ENCODE measurements around the gene OR2T10. TPM values are rescaled to one million over a fixed set of nuclear protein-coding genes. Genes with fewer than 3 reads are reported as not detected.

Gene OR2T10
- total RNA-seq, 1 experiment from 2014 or later: not detected

DNA sequence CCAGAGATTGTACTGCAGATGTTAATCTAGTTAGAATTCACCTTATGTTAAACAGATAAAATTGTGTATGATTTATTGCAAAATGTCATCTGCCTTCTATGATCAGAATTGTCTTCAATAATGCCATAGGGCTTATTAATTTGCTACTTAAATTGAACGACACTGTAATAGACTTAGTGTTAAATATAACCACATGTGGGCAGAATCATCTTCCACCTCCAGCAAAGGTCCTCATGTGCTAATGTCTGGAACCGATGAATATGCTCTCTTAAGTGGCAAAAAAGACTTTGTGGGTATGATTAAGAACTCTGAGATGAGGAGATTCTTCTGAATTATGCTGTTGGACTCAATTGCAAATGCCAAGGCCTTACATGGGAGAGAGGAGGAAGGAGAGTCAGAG is 33.1 kb upstream of the OR2T10 start:
- no peaks in the 10 kb centered on the region for H3K36me3 ChIP-seq (ENCODE audit: control insufficient read depth, insufficient read depth, low read length)
- TF ChIP-seq TCF7L2 (IDR thresholded peaks at IDR 0.05; ENCODE audit: low read depth, low read length) (no peak), SIN3A (IDR thresholded peaks at IDR 0.05; ENCODE audit: borderline replicate concordance, insufficient read depth, low read depth, low read length) (no peak), POLR2AphosphoS5 (IDR thresholded peaks at IDR 0.05; ENCODE audit: low read depth, low read length) (no peak)
- TF ChIP-seq, protein P1, sequence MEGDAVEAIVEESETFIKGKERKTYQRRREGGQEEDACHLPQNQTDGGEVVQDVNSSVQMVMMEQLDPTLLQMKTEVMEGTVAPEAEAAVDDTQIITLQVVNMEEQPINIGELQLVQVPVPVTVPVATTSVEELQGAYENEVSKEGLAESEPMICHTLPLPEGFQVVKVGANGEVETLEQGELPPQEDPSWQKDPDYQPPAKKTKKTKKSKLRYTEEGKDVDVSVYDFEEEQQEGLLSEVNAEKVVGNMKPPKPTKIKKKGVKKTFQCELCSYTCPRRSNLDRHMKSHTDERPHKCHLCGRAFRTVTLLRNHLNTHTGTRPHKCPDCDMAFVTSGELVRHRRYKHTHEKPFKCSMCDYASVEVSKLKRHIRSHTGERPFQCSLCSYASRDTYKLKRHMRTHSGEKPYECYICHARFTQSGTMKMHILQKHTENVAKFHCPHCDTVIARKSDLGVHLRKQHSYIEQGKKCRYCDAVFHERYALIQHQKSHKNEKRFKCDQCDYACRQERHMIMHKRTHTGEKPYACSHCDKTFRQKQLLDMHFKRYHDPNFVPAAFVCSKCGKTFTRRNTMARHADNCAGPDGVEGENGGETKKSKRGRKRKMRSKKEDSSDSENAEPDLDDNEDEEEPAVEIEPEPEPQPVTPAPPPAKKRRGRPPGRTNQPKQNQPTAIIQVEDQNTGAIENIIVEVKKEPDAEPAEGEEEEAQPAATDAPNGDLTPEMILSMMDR (IDR thresholded peaks at IDR 0.05): no peak
- TF ChIP-seq, protein P2, sequence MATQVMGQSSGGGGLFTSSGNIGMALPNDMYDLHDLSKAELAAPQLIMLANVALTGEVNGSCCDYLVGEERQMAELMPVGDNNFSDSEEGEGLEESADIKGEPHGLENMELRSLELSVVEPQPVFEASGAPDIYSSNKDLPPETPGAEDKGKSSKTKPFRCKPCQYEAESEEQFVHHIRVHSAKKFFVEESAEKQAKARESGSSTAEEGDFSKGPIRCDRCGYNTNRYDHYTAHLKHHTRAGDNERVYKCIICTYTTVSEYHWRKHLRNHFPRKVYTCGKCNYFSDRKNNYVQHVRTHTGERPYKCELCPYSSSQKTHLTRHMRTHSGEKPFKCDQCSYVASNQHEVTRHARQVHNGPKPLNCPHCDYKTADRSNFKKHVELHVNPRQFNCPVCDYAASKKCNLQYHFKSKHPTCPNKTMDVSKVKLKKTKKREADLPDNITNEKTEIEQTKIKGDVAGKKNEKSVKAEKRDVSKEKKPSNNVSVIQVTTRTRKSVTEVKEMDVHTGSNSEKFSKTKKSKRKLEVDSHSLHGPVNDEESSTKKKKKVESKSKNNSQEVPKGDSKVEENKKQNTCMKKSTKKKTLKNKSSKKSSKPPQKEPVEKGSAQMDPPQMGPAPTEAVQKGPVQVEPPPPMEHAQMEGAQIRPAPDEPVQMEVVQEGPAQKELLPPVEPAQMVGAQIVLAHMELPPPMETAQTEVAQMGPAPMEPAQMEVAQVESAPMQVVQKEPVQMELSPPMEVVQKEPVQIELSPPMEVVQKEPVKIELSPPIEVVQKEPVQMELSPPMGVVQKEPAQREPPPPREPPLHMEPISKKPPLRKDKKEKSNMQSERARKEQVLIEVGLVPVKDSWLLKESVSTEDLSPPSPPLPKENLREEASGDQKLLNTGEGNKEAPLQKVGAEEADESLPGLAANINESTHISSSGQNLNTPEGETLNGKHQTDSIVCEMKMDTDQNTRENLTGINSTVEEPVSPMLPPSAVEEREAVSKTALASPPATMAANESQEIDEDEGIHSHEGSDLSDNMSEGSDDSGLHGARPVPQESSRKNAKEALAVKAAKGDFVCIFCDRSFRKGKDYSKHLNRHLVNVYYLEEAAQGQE (IDR thresholded peaks at IDR 0.05; ENCODE audit: insufficient read depth in 1 of 2, low read depth in 2 of 2, low read length in 1 of 2): no peak
- no TSS peak for BruUV-seq (replicated peaks)
- ATAC-seq (no peak), DNase-seq (ENCODE audit: low read depth, low spot score) (no peak)
- CTCF ChIA-PET: no interaction called here
- H3K27me3 ChIP-seq (ENCODE audit: control insufficient read depth, insufficient read depth, low read length): no peaks in the 10 kb centered on the region
- H3K4me3 ChIP-seq (ENCODE audit: low read depth in 2 of 2, low read length in 2 of 2): no peak overlapping the region
- POLR2A ChIA-PET: no interaction called here
- no peaks in the 10 kb centered on the region for H3K9me3 ChIP-seq (ENCODE audit: control insufficient read depth, insufficient read depth, low read depth, low read length)
- in situ Hi-C loops (cut with HindIII; ENCODE audit: low pct_unique_long_range_greater_than_20kb, low sequenced_read_pairs): no loop called here
- intact Hi-C loops (cut with micrococcal nuclease; ENCODE audit: unreplicated experiment): no loop called here
- no peak overlapping the region for H3K27ac ChIP-seq (ENCODE audit: low read length)
- H3K4me1 ChIP-seq (ENCODE audit: control insufficient read depth, insufficient read depth, low read length): no peaks in the 10 kb centered on the region

DNA sequence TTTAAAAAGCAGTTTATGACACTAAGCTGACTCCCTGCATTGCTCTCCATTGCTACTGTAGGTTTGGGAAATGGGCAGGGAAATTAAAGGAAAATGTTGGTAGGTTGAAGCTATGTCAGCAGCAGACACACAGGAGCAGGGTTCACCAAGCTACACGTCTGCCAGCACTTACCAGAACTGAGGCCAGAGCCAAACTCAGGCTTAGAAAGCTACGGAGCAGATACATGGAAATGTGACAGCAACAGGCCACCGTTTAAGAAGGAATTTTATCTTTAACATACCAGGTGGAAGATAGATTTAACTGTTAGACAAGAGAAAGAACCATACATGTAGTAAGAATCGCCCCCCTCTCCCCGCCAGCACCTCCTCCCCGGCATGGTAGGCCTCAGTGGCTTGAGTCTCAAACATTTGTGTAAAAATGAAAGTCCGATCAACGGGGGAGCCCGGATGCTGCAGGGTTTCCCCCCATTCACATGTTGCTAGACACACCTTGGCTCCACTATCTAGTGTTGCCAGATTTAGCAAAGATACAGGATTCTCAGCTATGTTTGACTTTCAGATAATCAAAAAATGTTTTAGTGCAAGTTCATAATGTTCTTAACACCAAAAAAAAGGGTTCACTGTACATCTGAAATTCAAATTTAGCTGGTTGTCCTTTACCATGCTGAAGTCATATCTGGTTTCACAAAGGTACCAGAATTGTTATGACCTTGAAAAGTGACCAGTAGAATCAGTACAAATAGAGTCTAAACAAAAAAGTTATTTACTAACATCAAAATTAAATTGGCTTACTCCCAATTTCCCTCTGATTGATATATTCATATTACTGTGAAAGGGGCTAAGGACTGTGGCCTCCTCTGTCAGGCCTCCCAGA is 30.7 kb upstream of the OR2T10 start:
- Histone ChIP-seq H3K27ac (ENCODE audit: low read length) (no peak overlapping the region), H3K27me3 (ENCODE audit: control insufficient read depth, insufficient read depth, low read length) (no peaks in the 10 kb centered on the region), H3K4me1 (ENCODE audit: control insufficient read depth, insufficient read depth, low read length) (no peaks in the 10 kb centered on the region), H3K4me3 (ENCODE audit: low read depth in 2 of 2, low read length in 2 of 2) (no peak overlapping the region), H3K36me3 (ENCODE audit: control insufficient read depth, insufficient read depth, low read length) (no peaks in the 10 kb centered on the region), H3K9me3 (ENCODE audit: control insufficient read depth, insufficient read depth, low read depth, low read length) (no peaks in the 10 kb centered on the region)
- TF ChIP-seq, protein P1 (IDR thresholded peaks at IDR 0.05): no peak
- no peak for TF ChIP-seq POLR2AphosphoS5 (IDR thresholded peaks at IDR 0.05; ENCODE audit: low read depth, low read length)
- TF ChIP-seq, protein P2 (IDR thresholded peaks at IDR 0.05; ENCODE audit: insufficient read depth in 1 of 2, low read depth in 2 of 2, low read length in 1 of 2): no peak
- no peak for TF ChIP-seq TCF7L2 (IDR thresholded peaks at IDR 0.05; ENCODE audit: low read depth, low read length)
- TF ChIP-seq SIN3A (IDR thresholded peaks at IDR 0.05; ENCODE audit: borderline replicate concordance, insufficient read depth, low read depth, low read length): no peak
- BruUV-seq (replicated peaks): no TSS peak
- intact Hi-C loops (cut with micrococcal nuclease; ENCODE audit: unreplicated experiment) (loop anchor here (10.0 kb wide), 1 partner anchor 943 kb away; no protein-coding TSS in a partner anchor), in situ Hi-C loops (cut with HindIII; ENCODE audit: low pct_unique_long_range_greater_than_20kb, low sequenced_read_pairs) (no loop called here)
- DNase-seq (ENCODE audit: low read depth, low spot score) (no peak), ATAC-seq (no peak)
- ChIA-PET CTCF (no interaction called here), POLR2A (no interaction called here)
